Activated CD4-positive, alpha-beta T cell treated with anti-CD3 and anti-CD28 coated beads, Interleukin-2, amount 50 U/mL, for 1 hour (primary cell): ENCODE results near the gene IL23R.
"Not testable (repeated sequence)": the region's sequence is repeated elsewhere in the genome, so short reads cannot be mapped to it uniquely, and the experiment has no call there.

ENCODE experiments used
- DNase-seq: peaks from one replicate; pipeline ENCODE4 v3.0.0-alpha.2; 2020

The IL23R gene

GRCh38 chr1:67166196-67166595 is at the start of gene IL23R:
TSS of gene IL23R (plus strand) at chr1:67166454. CDS start at chr1:67168121, 1,667 bp downstream.
- DNase-seq = no peak

GRCh38 chr1:67118191-67118590 is 48.1 kb upstream of the IL23R start:
- DNase-seq = no peak

GRCh38 chr1:67118646-67119045 is 47.6 kb upstream of the IL23R start:
- DNase-seq = no peak

DNA sequence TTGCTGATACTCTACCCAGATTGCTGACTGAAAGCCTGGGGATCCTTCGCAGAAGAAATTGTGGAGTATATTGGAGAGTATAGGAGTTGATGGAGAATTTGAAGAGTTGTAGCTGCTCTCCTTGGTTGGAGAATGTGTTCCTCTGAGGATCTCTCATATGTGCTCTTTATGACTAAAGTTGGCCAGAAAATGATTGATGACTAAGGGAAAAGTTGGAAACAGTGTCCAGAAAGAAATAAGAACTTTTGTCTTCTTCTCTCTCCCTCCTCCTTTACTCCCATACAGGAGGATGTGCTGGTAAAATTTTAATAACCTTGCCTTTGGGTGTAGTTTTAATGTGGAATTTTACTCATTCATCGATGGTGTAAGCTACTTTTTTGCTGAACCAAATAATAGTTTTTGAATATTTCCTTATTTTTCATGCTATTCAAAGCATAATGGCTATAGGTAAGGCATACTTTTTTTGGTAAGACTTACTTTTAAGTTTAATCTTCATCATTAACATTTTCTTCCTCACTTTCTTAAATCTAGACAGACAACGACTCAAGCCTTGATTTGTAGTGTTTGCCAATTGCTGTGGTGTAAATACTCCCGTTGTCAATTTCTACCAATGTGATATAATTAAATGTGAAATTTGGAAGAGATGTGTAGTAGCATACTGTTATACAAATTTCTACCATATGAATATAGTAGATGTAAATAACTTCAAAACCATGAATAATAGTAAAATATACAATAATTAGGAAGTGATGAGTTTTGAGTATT is 45.2 kb upstream of the IL23R start:
- no peak for DNase-seq

DNA sequence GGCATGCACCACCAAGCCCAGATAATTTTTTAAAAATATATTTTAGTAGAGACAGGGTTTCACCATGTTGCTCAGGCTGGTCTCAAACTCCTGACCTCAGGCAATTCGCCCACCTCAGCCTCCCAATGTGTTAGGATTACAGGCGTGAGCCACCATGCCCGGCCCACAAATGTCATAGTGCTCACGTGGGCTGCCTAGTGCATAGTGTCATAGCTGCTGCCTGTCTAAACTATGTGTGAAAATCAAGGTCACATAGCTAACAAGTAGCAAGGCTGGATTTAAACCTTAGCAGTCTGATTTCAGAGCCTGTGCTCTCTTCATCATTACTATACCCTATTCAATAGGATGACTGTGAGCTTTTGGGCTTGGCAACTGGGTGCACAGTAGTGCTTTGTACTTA is 41.8 kb upstream of the IL23R start:
- no peak for DNase-seq

GRCh38 chr1:67126111-67126746 is 40.0 kb upstream of the IL23R start:
- DNase-seq = no peak

DNA sequence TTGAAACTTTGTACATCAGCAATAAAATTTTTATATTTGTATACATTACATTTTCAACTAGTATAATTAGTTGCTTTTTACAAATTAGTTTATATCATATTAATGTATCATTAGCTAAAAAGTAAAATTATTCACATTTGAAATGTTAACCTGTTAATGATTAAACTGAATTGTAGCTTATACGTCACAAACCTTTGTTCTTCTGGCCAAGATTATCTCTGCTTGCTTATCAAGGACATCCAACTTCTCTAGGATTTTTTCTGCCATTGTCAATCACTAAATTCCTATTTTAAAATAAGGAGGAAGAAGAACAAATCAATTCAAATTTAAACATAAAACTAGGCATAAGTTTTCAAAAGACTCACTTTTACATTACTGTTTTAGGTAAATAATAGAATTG is 39.3 kb upstream of the IL23R start:
- no peak for DNase-seq

- DNase-seq = no peak
Measured at GRCh38 chr1:67130673-67131072, 35.6 kb upstream of the IL23R start.

GRCh38 chr1:67133177-67133576 is 33.1 kb upstream of the IL23R start:
- no peak for DNase-seq

GRCh38 chr1:67134695-67135094 is 31.6 kb upstream of the IL23R start, which contains the start of gene C1orf141:
TSS of gene C1orf141 (minus strand) at chr1:67134970. CDS start at chr1:67127240, 7,730 bp downstream.
- DNase-seq = peak; percentile 13

DNA sequence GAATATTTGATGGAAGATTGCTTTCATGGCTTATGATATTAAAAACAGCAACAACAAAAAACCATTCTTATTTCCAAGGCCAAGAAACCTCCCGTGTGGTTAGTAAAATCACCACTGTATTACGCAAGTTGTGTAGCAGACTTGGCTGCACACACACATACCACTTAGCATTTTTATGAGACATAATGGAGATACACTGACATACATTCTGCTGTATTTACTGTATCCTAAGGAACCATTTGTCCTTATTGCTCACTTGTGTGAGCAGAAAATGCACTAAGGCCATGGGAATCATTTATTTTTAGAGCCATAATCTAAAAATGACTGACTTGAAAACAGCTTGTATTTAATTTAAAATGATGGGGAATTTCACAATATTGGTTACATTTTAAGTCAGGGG is 30.9 kb upstream of the IL23R start:
- no peak for DNase-seq

DNA sequence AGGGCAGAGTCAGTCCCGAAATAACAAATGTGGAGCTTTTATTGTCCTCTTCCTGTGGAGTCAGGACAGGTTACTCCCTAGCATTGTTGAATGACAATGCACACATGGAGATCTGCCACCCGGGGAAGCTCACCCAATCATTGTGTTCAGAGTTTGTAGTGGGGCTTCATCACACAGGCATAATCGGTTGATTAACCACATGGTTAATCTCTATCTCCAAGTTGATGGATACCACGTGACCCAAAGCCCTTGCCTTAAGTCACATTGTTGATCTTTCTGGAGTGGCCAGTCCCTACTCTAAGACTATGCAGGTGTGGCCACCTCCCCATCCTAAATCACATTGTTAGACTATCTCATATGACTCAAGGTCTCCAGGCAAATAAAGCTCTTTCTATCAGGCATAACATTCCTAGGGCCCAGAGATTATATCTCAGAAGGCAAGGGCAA is 28.9 kb upstream of the IL23R start:
- no peak for DNase-seq

DNA sequence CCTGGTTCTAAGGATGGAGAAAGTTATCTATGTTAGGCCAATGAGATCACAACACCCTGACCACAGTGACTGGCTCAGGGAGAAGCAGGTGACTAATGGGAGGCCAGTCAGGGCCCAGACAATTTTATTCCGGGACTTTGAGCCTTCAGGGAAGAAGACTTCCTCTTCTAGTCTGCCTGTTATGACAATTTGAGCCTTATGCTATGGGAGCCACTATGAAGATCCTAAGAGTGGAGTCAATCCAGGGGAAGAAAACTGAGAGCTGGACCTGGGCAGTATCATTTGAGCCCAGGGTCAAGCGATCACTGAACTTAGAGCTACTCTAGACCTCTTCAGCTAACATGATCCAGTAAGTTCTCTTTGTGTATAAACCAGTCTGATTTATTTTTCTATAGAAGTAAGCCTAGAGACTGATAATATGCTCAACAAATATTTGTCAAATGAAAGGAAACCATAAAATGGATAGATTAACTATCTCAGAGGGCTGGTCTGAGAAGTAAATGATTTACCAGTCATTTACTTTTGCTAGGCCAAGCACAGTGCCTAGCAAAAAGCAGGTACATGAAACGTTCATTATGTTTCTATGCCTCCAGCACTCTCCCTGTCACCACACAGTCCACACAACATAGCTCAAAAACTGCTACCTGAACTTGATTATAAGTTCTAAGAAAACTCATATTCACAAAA is 27.3 kb upstream of the IL23R start:
- DNase-seq = no peak

DNA sequence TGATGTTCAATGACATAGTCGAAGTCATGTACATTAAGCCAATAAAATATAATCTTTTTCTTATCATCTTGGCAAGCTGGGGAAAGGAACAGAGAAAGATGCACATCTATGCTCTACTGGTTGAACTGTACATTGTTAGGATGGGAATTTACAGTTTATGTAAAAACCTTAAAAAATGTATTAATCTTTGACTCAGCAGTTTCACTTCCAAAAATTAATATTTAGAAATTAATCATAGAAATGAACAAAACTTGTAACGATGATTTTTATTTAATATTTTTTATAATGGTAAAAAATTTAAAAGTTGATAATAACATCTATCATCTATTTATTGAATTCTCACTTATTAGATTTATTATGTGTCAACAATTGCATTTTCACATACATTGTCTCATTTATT is 25.8 kb upstream of the IL23R start:
- DNase-seq = no peak

- not testable (repeated sequence) for DNase-seq
Measured at GRCh38 chr1:67141832-67142231, 24.4 kb upstream of the IL23R start.

GRCh38 chr1:67142931-67143330 is 23.3 kb upstream of the IL23R start:
- DNase-seq = no peak

GRCh38 chr1:67143966-67144365 is 22.3 kb upstream of the IL23R start:
- DNase-seq = no peak

DNA sequence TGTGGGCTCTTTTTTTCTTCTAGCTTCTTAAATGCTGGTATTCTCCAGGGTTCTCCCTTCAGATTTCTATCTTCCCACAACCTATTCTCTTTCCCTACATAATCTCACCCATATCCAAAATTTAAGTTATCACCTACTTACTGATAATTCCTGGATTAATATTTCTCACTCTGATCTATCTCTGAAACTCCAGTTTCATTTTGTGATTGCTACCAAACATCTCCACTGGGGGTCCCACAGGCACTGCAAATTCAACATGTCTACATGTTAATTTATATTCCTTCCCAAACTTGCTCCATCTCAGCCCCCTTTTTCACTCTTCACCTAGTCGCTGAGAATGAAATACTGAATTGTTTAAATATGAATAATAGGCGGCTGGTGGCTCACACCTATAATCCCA is 21.6 kb upstream of the IL23R start:
- peak; percentile 16 for DNase-seq

DNA sequence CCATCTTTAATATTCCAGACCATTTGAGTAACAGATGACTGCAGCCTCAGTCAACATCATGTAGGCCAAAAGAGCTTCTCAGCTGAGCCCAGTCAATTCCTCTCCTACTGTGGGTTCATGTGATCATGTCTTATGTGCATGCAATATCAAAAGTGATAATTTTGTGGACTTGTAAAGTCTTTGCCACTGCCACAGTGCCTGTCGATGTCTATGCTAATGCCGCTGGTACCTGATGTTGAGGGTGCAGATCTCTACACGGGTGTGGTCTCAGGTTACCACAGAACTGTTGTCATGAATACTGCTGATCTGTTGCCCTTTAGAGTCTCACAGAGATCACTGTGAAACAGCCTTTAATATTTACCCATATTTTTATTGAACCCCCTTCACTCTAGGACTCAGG is 20.2 kb upstream of the IL23R start:
- DNase-seq = no peak

DNA sequence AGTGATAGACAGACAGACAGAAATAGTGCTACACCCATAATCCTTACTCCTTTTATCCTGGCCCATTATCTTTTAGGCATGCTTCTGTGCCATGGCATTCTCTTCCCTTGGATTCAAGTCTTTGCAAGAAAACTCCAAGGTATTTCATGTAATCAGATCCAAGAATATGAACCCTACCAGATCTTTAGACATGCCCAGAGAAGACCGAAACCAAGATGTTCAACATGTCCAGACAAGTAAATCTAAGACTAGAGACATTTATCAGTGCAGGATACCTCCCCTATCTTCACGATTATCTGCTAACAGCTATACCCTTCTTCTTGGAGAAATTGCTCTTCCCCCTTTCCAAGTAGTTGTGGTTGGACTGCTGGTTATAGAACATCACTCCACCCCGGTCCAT is 19.7 kb upstream of the IL23R start:
- no peak for DNase-seq

- not testable (repeated sequence) for DNase-seq
Measured at GRCh38 chr1:67147973-67148372, 18.3 kb upstream of the IL23R start.

DNA sequence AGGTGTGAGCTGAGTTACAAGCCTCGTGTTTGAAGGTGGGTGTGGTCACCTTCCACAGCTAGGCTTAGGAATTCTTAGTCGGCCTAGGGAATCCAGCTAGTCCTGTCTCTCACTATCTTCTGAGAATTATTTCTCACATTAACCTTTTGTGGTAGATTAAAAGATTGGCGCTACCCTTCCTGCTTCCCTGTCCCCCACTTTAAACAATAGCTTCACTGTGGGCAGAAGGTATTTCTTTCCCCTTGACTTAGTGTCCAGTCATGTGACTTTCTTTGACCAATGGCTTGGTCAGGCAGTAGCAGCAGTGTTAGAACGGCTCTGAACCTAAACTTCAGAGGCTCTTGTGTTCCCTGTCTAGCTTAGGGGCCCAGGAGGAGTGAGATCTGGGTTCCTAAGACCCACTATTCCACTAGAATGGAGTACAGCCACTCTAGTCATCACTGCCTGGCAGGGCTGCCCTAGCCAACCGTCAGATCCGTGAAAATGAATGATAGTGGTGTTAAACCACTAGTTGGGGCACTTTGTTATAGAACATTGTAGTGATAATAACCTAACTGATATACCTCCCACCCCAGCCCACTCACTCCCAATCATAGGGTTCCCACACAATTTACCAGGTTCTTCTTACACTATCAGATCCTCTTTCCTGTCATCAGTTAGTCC is 17.6 kb upstream of the IL23R start:
- DNase-seq = no peak

DNA sequence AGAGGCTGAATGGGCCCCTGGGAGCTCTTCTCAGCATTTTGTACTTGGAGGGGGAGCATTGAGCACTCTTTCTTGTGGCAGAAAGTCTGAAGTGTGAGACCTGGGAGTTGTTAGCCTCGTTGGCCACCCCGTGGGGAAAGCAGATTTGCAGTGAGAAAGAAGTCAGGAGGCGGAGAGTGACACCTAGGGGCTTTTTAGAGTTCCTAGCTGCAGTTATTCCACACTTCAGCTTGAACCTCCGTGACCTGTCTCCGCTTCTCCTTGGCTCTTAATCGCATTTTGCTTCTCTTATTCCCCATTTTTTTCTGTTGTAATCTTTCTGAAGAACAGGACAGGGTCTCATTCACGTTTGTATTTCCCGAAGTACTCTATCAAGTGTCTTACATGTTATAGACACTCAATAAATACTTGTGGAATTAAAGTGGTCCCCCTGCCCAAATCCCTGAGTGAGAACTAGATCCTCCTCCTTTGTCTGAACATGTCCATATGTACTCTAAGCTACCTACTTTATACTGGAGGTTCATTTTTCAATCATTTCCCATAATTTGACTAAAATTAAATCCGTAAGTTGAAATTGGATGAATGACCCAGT is 17.0 kb upstream of the IL23R start:
- peak; percentile 56 for DNase-seq
